Activated CD8-positive, alpha-beta memory T cell treated with anti-CD3 and anti-CD28 coated beads, Interleukin-2, amount 10 ng/mL, durations not matched to agents 7 days and 5 days (primary cell): ENCODE results near the gene LINGO1. TPM values are rescaled to one million over a fixed set of nuclear protein-coding genes. Genes with fewer than 3 reads are reported as not detected.

Source experiments
- ATAC-seq: fragments of 150-1000 bp; cut with Tn5 transposase; one replicate; pipeline ENCODE4 v1.10.0; 2021; ENCODE audit warnings: moderate library complexity
- CTCF ChIA-PET: fragments of 350-600 bp; sonication (Branson Sonifier 250); formaldehyde crosslinking; loops from one replicate; lab custom pipeline; 2021; ENCODE audit warnings: antibody characterized with exemption; lab: Charles Lee
- DNase-seq: peaks from one replicate; pipeline ENCODE4 v3.0.0-alpha.2; 2020
- H3K27ac Mint-ChIP-seq: one replicate; pipeline ENCODE4 v1.8.0; 2021; ENCODE audit warnings: mild to moderate bottlenecking, mixed read lengths
- H3K27me3 Mint-ChIP-seq: one replicate; pipeline ENCODE4 v1.8.0; 2021; ENCODE audit warnings: mixed read lengths
- H3K36me3 Mint-ChIP-seq: one replicate; pipeline ENCODE4 v1.8.0; 2021; ENCODE audit warnings: mild to moderate bottlenecking, mixed read lengths
- H3K4me1 Mint-ChIP-seq: one replicate; pipeline ENCODE4 v1.8.0; 2021; ENCODE audit warnings: mixed read lengths
- H3K4me3 Mint-ChIP-seq: one replicate; pipeline ENCODE4 v1.8.0; 2021; ENCODE audit warnings: mild to moderate bottlenecking, moderate library complexity, mixed read lengths
- H3K9me3 Mint-ChIP-seq: one replicate; pipeline ENCODE4 v1.8.0; 2022; ENCODE audit warnings: low read depth, mixed read lengths
- total RNA-seq, 2 experiments: library from RNA; stranded (reverse); gene quantifications; one replicate each; pipeline ENCODE4 v1.2.3, GENCODE V29; 2021

Gene LINGO1
- total RNA-seq, 2 experiments from 2014 or later: not detected

GRCh38 chr15:77581896-77582569 lies 50.7 kb downstream of the LINGO1 start:
- CTCF ChIA-PET: no interaction called here

GRCh38 chr15:77580996-77581682 lies 51.6 kb downstream of the LINGO1 start:
- DNase-seq: no peak
- Mint-ChIP-seq H3K36me3 (no peaks in the 10 kb centered on the region), H3K4me1 (no peaks in the 10 kb centered on the region), H3K4me3 (no peak overlapping the region), H3K27ac (no peak overlapping the region), H3K27me3 (peaks cover 5% of the 10 kb centered on the region), H3K9me3 (no peaks in the 10 kb centered on the region)
- no peak for ATAC-seq
- CTCF ChIA-PET: no interaction called here

More at GRCh38 chr15:77581896-77582569, 50.7 kb downstream of the LINGO1 start:
- no peaks in the 10 kb centered on the region for H3K4me1 Mint-ChIP-seq
- peaks cover 5% of the 10 kb centered on the region for H3K27me3 Mint-ChIP-seq
- H3K4me3 Mint-ChIP-seq: no peak overlapping the region
- no peaks in the 10 kb centered on the region for H3K9me3 Mint-ChIP-seq
- no peak overlapping the region for H3K27ac Mint-ChIP-seq
- ATAC-seq (no peak), DNase-seq (no peak)
- H3K36me3 Mint-ChIP-seq: no peaks in the 10 kb centered on the region

GRCh38 chr15:77579498-77580188 lies 53.1 kb downstream of the LINGO1 start:
- Mint-ChIP-seq H3K36me3 (no peaks in the 10 kb centered on the region), H3K4me3 (no peak overlapping the region), H3K27me3 (peaks cover 5% of the 10 kb centered on the region), H3K9me3 (no peaks in the 10 kb centered on the region), H3K4me1 (no peaks in the 10 kb centered on the region), H3K27ac (no peak overlapping the region)
- CTCF ChIA-PET: no interaction called here
- ATAC-seq (no peak), DNase-seq (no peak)

GRCh38 chr15:77578641-77579372 lies 53.9 kb downstream of the LINGO1 start:
- H3K27ac Mint-ChIP-seq: no peak overlapping the region
- H3K36me3 Mint-ChIP-seq: no peaks in the 10 kb centered on the region
- H3K4me1 Mint-ChIP-seq: no peaks in the 10 kb centered on the region
- H3K27me3 Mint-ChIP-seq: peaks cover 4% of the 10 kb centered on the region
- CTCF ChIA-PET: no interaction called here
- H3K9me3 Mint-ChIP-seq: no peaks in the 10 kb centered on the region
- no peak overlapping the region for H3K4me3 Mint-ChIP-seq
- ATAC-seq (no peak), DNase-seq (no peak)

- no peak overlapping the region for H3K27ac Mint-ChIP-seq
- CTCF ChIA-PET: no interaction called here
Observed at GRCh38 chr15:77577366-77577950, 55.3 kb downstream of the LINGO1 start.

GRCh38 chr15:77576538-77576937 lies 56.2 kb downstream of the LINGO1 start:
- CTCF ChIA-PET: no interaction called here
- peaks cover 2% of the 10 kb centered on the region for H3K27me3 Mint-ChIP-seq
- ATAC-seq (no peak), DNase-seq (no peak)
- no peaks in the 10 kb centered on the region for H3K9me3 Mint-ChIP-seq
- no peak overlapping the region for H3K4me3 Mint-ChIP-seq
- H3K4me1 Mint-ChIP-seq: no peaks in the 10 kb centered on the region
- no peak overlapping the region for H3K27ac Mint-ChIP-seq
- no peaks in the 10 kb centered on the region for H3K36me3 Mint-ChIP-seq

More at GRCh38 chr15:77577366-77577950, 55.3 kb downstream of the LINGO1 start:
- H3K9me3 Mint-ChIP-seq: no peaks in the 10 kb centered on the region
- no peak overlapping the region for H3K4me3 Mint-ChIP-seq
- no peaks in the 10 kb centered on the region for H3K36me3 Mint-ChIP-seq
- peaks cover 2% of the 10 kb centered on the region for H3K27me3 Mint-ChIP-seq
- no peak for DNase-seq
- ATAC-seq: no peak
- no peaks in the 10 kb centered on the region for H3K4me1 Mint-ChIP-seq

GRCh38 chr15:77575203-77575934 lies 57.3 kb downstream of the LINGO1 start:
- ATAC-seq (no peak), DNase-seq (no peak)
- CTCF ChIA-PET: no interaction called here
- H3K4me1 Mint-ChIP-seq: no peaks in the 10 kb centered on the region
- H3K27ac Mint-ChIP-seq: no peak overlapping the region
- no peaks in the 10 kb centered on the region for H3K9me3 Mint-ChIP-seq
- no peak overlapping the region for H3K4me3 Mint-ChIP-seq
- H3K27me3 Mint-ChIP-seq: no peaks in the 10 kb centered on the region
- H3K36me3 Mint-ChIP-seq: no peaks in the 10 kb centered on the region

GRCh38 chr15:77574521-77575202 lies 58.0 kb downstream of the LINGO1 start:
- Mint-ChIP-seq H3K9me3 (no peaks in the 10 kb centered on the region), H3K4me3 (no peak overlapping the region), H3K27me3 (no peaks in the 10 kb centered on the region), H3K36me3 (no peaks in the 10 kb centered on the region), H3K4me1 (no peaks in the 10 kb centered on the region), H3K27ac (no peak overlapping the region)
- no peak for DNase-seq
- CTCF ChIA-PET: no interaction called here
- ATAC-seq: no peak

GRCh38 chr15:77573802-77574201 lies 58.9 kb downstream of the LINGO1 start:
- Mint-ChIP-seq H3K4me3 (no peak overlapping the region), H3K4me1 (no peaks in the 10 kb centered on the region), H3K9me3 (no peaks in the 10 kb centered on the region), H3K27ac (no peak overlapping the region), H3K27me3 (no peaks in the 10 kb centered on the region), H3K36me3 (no peaks in the 10 kb centered on the region)
- CTCF ChIA-PET: no interaction called here
- no peak for DNase-seq
- no peak for ATAC-seq

GRCh38 chr15:77572186-77572585 lies 60.5 kb downstream of the LINGO1 start:
- Mint-ChIP-seq H3K9me3 (no peaks in the 10 kb centered on the region), H3K36me3 (no peaks in the 10 kb centered on the region), H3K27ac (no peak overlapping the region), H3K27me3 (no peaks in the 10 kb centered on the region), H3K4me1 (no peaks in the 10 kb centered on the region), H3K4me3 (no peak overlapping the region)
- CTCF ChIA-PET: no interaction called here
- DNase-seq (no peak), ATAC-seq (no peak)

GRCh38 chr15:77571741-77572140 lies 61.0 kb downstream of the LINGO1 start:
- no peaks in the 10 kb centered on the region for H3K36me3 Mint-ChIP-seq
- H3K27ac Mint-ChIP-seq: no peak overlapping the region
- H3K27me3 Mint-ChIP-seq: no peaks in the 10 kb centered on the region
- H3K4me1 Mint-ChIP-seq: no peaks in the 10 kb centered on the region
- ATAC-seq (no peak), DNase-seq (no peak)
- no peak overlapping the region for H3K4me3 Mint-ChIP-seq
- no peaks in the 10 kb centered on the region for H3K9me3 Mint-ChIP-seq
- CTCF ChIA-PET: no interaction called here

- Mint-ChIP-seq H3K4me1 (no peaks in the 10 kb centered on the region), H3K27me3 (no peaks in the 10 kb centered on the region), H3K27ac (no peak overlapping the region), H3K4me3 (no peak overlapping the region), H3K9me3 (no peaks in the 10 kb centered on the region), H3K36me3 (no peaks in the 10 kb centered on the region)
- no peak for ATAC-seq
- CTCF ChIA-PET: no interaction called here
- no peak for DNase-seq
Observed at GRCh38 chr15:77571181-77571580, 61.5 kb downstream of the LINGO1 start.
